A549 treated with dexamethasone at 1 μM for 4 hours (cell line): Measurements from ENCODE around the gene SIK1. TPM values are rescaled to one million over a fixed set of nuclear protein-coding genes. Genes with fewer than 3 reads are reported as not detected.

Experiments used
- total RNA-seq: library from RNA; stranded (reverse); fragments of 200-300 nt; extraction: Qiagen RNA extraction; gene quantifications from 5 replicates; pipeline ENCODE4 v1.2.3, GENCODE V29; 2022

SIK1 gene
- total RNA-seq: 7.9 to 17.4 TPM (median 15.9 TPM) in 5 replicates

DNA sequence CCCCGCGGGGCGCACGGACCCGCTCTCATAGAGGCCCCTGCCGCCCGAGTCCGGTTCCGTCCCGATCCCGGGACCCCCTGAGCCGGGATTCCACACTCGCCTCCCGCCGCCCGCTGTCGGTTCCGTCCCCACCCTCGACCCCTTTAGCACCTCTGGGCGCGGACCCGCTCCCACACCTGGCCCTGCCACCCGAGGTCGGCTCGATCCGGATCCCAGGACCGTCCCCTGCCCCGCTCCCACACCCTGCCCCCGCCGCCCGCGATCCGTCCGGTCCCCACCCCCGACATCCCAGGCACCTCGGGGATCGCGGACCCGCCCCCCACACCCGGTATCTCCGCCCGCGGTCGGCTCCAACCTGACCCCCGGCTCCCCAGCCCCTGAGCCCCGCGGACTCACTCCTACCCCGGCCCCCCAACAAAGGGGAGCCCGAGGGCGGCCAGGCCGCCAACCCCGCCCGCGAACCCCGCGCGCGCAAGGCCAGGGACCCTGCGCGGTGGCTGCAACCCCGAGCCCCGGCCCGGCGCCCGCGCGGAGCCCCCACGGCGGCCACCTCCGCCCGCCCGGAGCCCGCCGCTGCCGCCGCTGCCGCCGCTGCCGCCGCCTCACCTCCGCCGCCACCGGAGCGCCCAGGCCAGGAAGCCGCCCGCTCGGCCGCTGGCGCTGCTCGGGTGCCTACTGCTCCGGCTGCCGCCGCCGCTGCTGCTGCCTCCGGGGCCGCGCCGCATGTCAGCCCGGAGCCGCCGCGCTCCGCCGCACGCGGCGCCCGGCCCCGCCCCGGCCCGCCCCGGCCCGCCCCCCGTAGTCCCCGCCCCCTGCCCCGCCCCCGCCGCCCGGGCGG, at the start of gene SIK1:
SIK1 (minus strand) TSS at position 728 of the 838 bp plus-strand sequence. CDS start 953 bp downstream, outside the sequence.

Other genes with a start within 250 kb of the SIK1 start
- gene HSF2BP, start 232.4 kb upstream of the SIK1 start, total RNA-seq: 1.6 to 2.2 TPM (median 1.8 TPM) in 5 replicates
- gene RRP1B, start 232.4 kb upstream of the SIK1 start, total RNA-seq: 35.2 to 47.5 TPM (median 45.3 TPM) in 5 replicates